Keratinocyte (primary cell): ENCODE measurements around the gene TPO. TPM values are rescaled to one million over a fixed set of nuclear protein-coding genes. Genes with fewer than 3 reads are reported as not detected.

ENCODE experiments used
- DNase-seq: peaks from one replicate; pipeline ENCODE4 v3.0.0-alpha.2; 2011; ENCODE audit warnings: low read depth, missing footprints, low spot score
- FAIRE-seq: peaks from 2 replicates; lab custom pipeline; 2011; peaks lifted over from hg19 to GRCh38; lab: Jason Lieb, UNC
- H2AFZ ChIP-seq: 2 replicates; pipeline ENCODE4 v1.6.0; 2012; ENCODE audit warnings: low read length, control low read depth, inconsistent platforms; ENCODE audit not compliant: control insufficient read depth
- H3K27ac ChIP-seq: 2 replicates; pipeline ENCODE4 v1.5.1; 2011; ENCODE audit warnings: low read length; ENCODE audit not compliant: control insufficient read depth, insufficient read depth
- H3K27me3 ChIP-seq: 3 replicates; pipeline ENCODE4 v1.6.0; 2011; ENCODE audit warnings: low read length; ENCODE audit not compliant: control insufficient read depth, insufficient read depth; ENCODE audit errors: extremely low read depth
- H3K36me3 ChIP-seq, 2 experiments: 2 replicates in 1 of 2; 3 replicates in 1 of 2; pipeline ENCODE4 v1.5.1; 2011; ENCODE audit warnings: low read length in 2 of 2, mild to moderate bottlenecking in 1 of 2; ENCODE audit not compliant: control insufficient read depth in 2 of 2, insufficient read depth in 2 of 2; ENCODE audit errors: extremely low read depth in 1 of 2
- H3K4me1 ChIP-seq: 3 replicates; pipeline ENCODE4 v1.5.1; 2011; ENCODE audit warnings: low read length; ENCODE audit not compliant: control insufficient read depth, insufficient read depth; ENCODE audit errors: extremely low read depth
- H3K4me2 ChIP-seq: 3 replicates; pipeline ENCODE4 v1.6.0; 2011; ENCODE audit warnings: low read depth, low read length; ENCODE audit not compliant: control insufficient read depth, insufficient read depth; ENCODE audit errors: extremely low read depth
- H3K4me3 ChIP-seq, 3 experiments: fragments of 200-600 bp in 1 of 3; sonication (generic) in 1 of 3; 2 replicates in 2 of 3; 3 replicates in 1 of 3; pipeline ENCODE4 v1.5.1; 2011 to 2016; ENCODE audit warnings: low read length in 3 of 3, mild to moderate bottlenecking in 3 of 3, control low read depth in 2 of 3, inconsistent platforms in 1 of 3, low read depth in 1 of 3, mixed read lengths in 1 of 3, mixed run types in 1 of 3, moderate library complexity in 1 of 3; ENCODE audit not compliant: control insufficient read depth in 2 of 3, insufficient read depth in 2 of 3; ENCODE audit errors: extremely low read depth in 1 of 3
- H3K79me2 ChIP-seq: 2 replicates; pipeline ENCODE4 v1.6.0; 2012; ENCODE audit warnings: low read length; ENCODE audit not compliant: control insufficient read depth, insufficient read depth
- H3K9ac ChIP-seq: 3 replicates; pipeline ENCODE4 v1.6.0; 2011; ENCODE audit warnings: low read length; ENCODE audit not compliant: control insufficient read depth, insufficient read depth; ENCODE audit errors: extremely low read depth
- H3K9me1 ChIP-seq: 3 replicates; pipeline ENCODE4 v1.6.0; 2011; ENCODE audit warnings: low read length; ENCODE audit not compliant: control insufficient read depth, insufficient read depth; ENCODE audit errors: extremely low read depth
- H3K9me3 ChIP-seq: 2 replicates; pipeline ENCODE4 v1.5.1; 2012; ENCODE audit warnings: low read depth, low read length; ENCODE audit not compliant: control insufficient read depth
- H4K20me1 ChIP-seq: 3 replicates; pipeline ENCODE4 v1.6.0; 2011; ENCODE audit warnings: low read length; ENCODE audit not compliant: control insufficient read depth, insufficient read depth; ENCODE audit errors: extremely low read depth
- CTCF ChIP-seq, 3 experiments: IDR thresholded peaks in 1 of 3; conservative IDR thresholded peaks in 1 of 3; optimal IDR thresholded peaks in 1 of 3; 2 replicates in 2 of 3; 3 replicates in 1 of 3; pipeline versions ENCODE3 to v1.5.1; 2011; ENCODE audit warnings: low read length in 3 of 3, mild to moderate bottlenecking in 3 of 3, moderate library complexity in 2 of 3, control low read depth in 1 of 3, inconsistent platforms in 1 of 3; ENCODE audit not compliant: insufficient read depth in 2 of 3; ENCODE audit errors: extremely low read depth in 1 of 3
- EZH2 ChIP-seq: IDR thresholded peaks from one replicate; pipeline ENCODE4 v1.6.1; 2012; ENCODE audit warnings: inconsistent platforms, mild to moderate bottlenecking, low read length, moderate library complexity
- dilution Hi-C: fragments of 300-500 bp; cut with MboI; formaldehyde crosslinking; loops from one replicate; pipeline ENCODE4 v1.7.0; 2020; ENCODE audit warnings: low sequenced_read_pairs; ENCODE audit not compliant: extremely low pct_ligation_motif_present
- polyA plus RNA-seq, 5 experiments: library from polyadenylated mRNA; depleted of rRNA in 3 of 5; stranded (reverse) in 3 of 5; stranded (forward) in 1 of 5; unstranded in 1 of 5; fragments of >200 nt; gene quantifications; 1 replicate in 1 of 5; 2 replicates in 3 of 5; 3 replicates in 1 of 5; pipeline versions ENCODE4 v1.2.1 to v1.2.3, GENCODE V29; 2011 to 2012; ENCODE audit warnings: missing spikeins in 2 of 5, low read depth in 1 of 5, low replicate concordance in 1 of 5

The TPO gene
- polyA plus RNA-seq, 1 donor (not counting 4 experiments of a cell fraction or from before 2014, with no cell fraction given) = 0.07 TPM

DNA sequence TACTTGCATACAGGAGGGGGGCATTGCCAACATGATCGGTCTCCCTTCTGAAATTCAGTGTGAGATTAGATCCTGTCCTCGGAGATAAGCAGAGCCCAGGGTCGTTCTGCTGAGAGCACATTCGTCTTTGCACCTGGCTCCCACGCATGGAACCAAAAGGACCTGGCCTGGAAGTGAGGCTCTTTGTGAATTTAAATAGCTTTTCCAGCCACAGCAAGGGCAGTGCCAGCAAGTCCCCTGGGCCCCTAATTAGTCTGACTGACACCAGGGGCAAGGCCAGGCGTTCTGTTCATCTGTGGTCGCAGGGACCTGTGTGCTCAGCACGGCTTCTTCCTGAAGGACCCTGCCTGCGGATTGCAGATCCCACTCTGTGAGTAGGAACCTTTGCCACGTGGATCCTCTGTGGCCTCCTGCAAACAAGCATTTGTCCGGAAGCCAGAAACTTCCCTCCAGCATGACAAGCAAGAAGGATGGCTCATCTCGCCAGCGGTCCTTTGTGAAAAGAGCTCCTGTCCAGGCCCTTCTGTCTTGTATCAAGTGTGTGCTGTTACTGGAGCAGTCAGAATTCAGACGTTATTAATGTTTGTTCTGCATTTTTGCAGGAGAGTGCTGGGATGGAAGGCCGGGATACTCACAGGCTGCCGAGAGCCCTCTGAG lies 128.7 kb downstream of the TPO start:
- TF ChIP-seq EZH2 = no peak
- no peak for TF ChIP-seq CTCF (optimal IDR thresholded peaks at IDR 0.05 in 1 of 3, IDR thresholded peaks at IDR 0.05 in 1 of 3, conservative IDR thresholded peaks at IDR 0.05 in 1 of 3; ENCODE audit: extremely low read depth in 1 of 3, insufficient read depth in 2 of 3, low read length in 3 of 3)
- Histone ChIP-seq H3K9me1 (no peaks in the 10 kb centered on the region), H3K4me2 (no peak overlapping the region), H3K36me3 (no peaks in the 10 kb centered on the region), H3K79me2 (no peaks in the 10 kb centered on the region), H2AFZ (no peak overlapping the region), H3K4me1 (no peaks in the 10 kb centered on the region), H3K27ac (no peak overlapping the region), H3K4me3 (no peak overlapping the region), H3K9ac (no peak overlapping the region), H4K20me1 (no peaks in the 10 kb centered on the region), H3K9me3 (no peaks in the 10 kb centered on the region), H3K27me3 (no peaks in the 10 kb centered on the region)
- dilution Hi-C loops = no loop called here
- DNase-seq (no peak), FAIRE-seq (no peak)

DNA sequence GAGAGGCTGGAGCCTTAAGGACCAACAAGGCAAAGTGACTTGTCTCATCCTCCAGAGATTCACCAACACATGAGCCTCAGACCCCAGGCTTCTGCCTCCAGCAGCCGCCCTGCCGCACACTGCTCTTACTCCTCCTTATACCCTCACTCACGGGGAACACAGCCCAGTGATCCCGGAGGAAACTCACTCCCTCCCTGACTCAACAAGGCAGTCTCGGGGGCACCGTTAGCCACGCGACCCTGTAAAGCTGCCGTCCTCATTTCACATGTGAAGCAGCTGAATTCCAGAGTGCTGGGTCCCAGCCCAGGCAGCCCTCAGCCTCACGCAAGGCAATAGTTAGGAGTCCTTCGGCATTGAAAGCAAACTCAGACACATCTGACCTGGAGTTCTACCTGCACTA lies 129.7 kb downstream of the TPO start:
- Histone ChIP-seq H3K4me2 (no peak overlapping the region), H3K9me3 (no peaks in the 10 kb centered on the region), H3K9ac (no peak overlapping the region), H3K4me3 (no peak overlapping the region), H3K27me3 (no peaks in the 10 kb centered on the region), H3K36me3 (no peaks in the 10 kb centered on the region), H3K4me1 (no peaks in the 10 kb centered on the region), H3K79me2 (no peaks in the 10 kb centered on the region), H3K27ac (no peak overlapping the region), H4K20me1 (no peaks in the 10 kb centered on the region), H3K9me1 (no peaks in the 10 kb centered on the region), H2AFZ (no peak overlapping the region)
- TF ChIP-seq EZH2 = no peak
- TF ChIP-seq CTCF (optimal IDR thresholded peaks at IDR 0.05 in 1 of 3, IDR thresholded peaks at IDR 0.05 in 1 of 3, conservative IDR thresholded peaks at IDR 0.05 in 1 of 3; ENCODE audit: extremely low read depth in 1 of 3, insufficient read depth in 2 of 3, low read length in 3 of 3) = no peak
- DNase-seq = no peak
- FAIRE-seq = no peak
- dilution Hi-C loops = no loop called here
